Measurements from ENCODE around the gene KAZALD1.

DNA sequence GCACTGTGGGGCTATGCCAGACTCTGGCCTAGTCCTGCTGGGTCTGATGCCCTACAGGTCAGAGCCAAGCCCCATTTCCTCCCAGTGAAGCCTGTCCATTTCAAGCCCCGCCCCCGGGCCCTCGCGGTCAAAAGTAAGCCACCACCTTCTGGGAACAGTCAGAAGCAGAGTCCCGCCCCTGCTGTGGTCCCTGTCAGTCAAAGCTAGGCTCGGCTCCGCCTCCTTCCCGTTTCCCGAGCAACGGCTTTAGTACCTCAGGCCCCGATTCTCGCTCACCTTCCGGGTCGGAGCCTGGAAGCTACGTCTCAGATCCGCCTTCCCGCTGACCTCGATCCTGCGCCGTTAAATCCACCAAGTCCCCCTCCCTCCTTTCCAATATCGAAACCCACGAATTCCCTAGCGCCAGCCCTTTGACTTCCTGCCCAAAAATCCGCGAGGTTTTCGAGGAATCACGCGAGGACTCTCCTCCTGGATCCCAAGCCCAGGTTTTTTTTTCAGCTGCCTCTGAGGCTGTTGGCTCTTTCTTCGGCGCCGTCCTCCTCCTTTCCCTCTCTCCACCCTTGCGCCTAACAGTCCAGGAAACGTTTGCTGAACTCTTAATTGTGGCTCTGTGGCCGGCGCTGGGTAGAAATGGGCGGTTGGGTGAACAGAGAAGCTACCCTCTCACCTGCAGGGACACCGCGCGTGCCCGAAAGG is 19.0 kb upstream of the KAZALD1 start:
- TF ChIP-seq, protein P1, sequence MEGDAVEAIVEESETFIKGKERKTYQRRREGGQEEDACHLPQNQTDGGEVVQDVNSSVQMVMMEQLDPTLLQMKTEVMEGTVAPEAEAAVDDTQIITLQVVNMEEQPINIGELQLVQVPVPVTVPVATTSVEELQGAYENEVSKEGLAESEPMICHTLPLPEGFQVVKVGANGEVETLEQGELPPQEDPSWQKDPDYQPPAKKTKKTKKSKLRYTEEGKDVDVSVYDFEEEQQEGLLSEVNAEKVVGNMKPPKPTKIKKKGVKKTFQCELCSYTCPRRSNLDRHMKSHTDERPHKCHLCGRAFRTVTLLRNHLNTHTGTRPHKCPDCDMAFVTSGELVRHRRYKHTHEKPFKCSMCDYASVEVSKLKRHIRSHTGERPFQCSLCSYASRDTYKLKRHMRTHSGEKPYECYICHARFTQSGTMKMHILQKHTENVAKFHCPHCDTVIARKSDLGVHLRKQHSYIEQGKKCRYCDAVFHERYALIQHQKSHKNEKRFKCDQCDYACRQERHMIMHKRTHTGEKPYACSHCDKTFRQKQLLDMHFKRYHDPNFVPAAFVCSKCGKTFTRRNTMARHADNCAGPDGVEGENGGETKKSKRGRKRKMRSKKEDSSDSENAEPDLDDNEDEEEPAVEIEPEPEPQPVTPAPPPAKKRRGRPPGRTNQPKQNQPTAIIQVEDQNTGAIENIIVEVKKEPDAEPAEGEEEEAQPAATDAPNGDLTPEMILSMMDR (conservative IDR thresholded peaks at IDR 0.05; ENCODE audit: low read depth, low read length) = no peak
- no peak for TF ChIP-seq EZH2 (IDR thresholded peaks at IDR 0.05; ENCODE audit: borderline replicate concordance, low read depth, low read length, poor library complexity, severe bottlenecking)

Data from A673 (cell line).